H1 (cell line): ENCODE results near the gene CPD. TPM values are rescaled to one million over a fixed set of nuclear protein-coding genes. Genes with fewer than 3 reads are reported as not detected.

ENCODE experiments used
- CBX5 ChIP-seq: fragments of 300-800, 300-1000 bp; sonication (generic); IDR thresholded peaks from 2 replicates; pipeline ENCODE4 v1.7.1; 2016; ENCODE audit warnings: antibody characterized with exemption, low read length, low read depth
- CHD7 ChIP-seq: fragments of 300-600 bp; sonication (generic); IDR thresholded peaks from 2 replicates; pipeline ENCODE4 v1.7.1; 2012; ENCODE audit warnings: low read length, moderate library complexity, mild to moderate bottlenecking, inconsistent platforms; ENCODE audit not compliant: insufficient replicate concordance
- CTCF ChIP-seq, 3 experiments: IDR thresholded peaks; 1 replicate in 2 of 3; 2 replicates in 1 of 3; pipeline versions ENCODE4 v1.5.1 to v1.6.1; 2011; ENCODE audit warnings: low read length in 3 of 3, mild to moderate bottlenecking in 3 of 3, inconsistent platforms in 2 of 3, low read depth in 1 of 3, moderate library complexity in 1 of 3; ENCODE audit not compliant: insufficient read depth in 1 of 3; ENCODE audit errors: control extremely low read depth in 1 of 3
- POLR2AphosphoS5 ChIP-seq: IDR thresholded peaks from 2 replicates; pipeline ENCODE4 v1.6.1; 2011; ENCODE audit warnings: low read depth, low read length
- RXRA ChIP-seq: IDR thresholded peaks from 2 replicates; pipeline ENCODE4 v1.6.1; 2011; ENCODE audit warnings: low read depth, mild to moderate bottlenecking, low read length, moderate library complexity; ENCODE audit not compliant: insufficient read depth
- SP4 ChIP-seq: IDR thresholded peaks from 2 replicates; pipeline ENCODE4 v1.6.1; 2012; ENCODE audit warnings: low read length, inconsistent platforms
- TAF1 ChIP-seq: IDR thresholded peaks from 2 replicates; pipeline ENCODE4 v1.6.1; 2011; ENCODE audit warnings: mild to moderate bottlenecking, low read depth, low read length
- polyA plus RNA-seq, 7 experiments: library from polyadenylated mRNA; depleted of rRNA in 3 of 7; stranded (reverse) in 5 of 7; unstranded in 2 of 7; fragments of >200 nt in 5 of 7; fragments of 200-250 nt in 2 of 7; gene quantifications; 1 replicate in 5 of 7; 2 replicates in 1 of 7; 4 replicates in 1 of 7; pipeline versions ENCODE4 v1.2.1 to v1.2.3, GENCODE V29; 2011 to 2013; ENCODE audit warnings: missing spikeins in 2 of 7, mixed read lengths in 2 of 7
- total RNA-seq: library from RNA; stranded (reverse); fragmentation: NEBNext Ultra II Directional; extraction: Animal tissue kit (Norgen Biotek cat#: 25700); gene quantifications from 2 replicates; pipeline ENCODE4 v1.2.1, GENCODE V29; 2021

CPD gene
- total and polyA plus RNA-seq, 2 of the 8 experiments (the other 6 are each of a cell fraction or from before 2014, with no cell fraction given): 8.6 to 46.2 TPM

- TF ChIP-seq CHD7: no peak
- no peak for TF ChIP-seq CBX5
- TF ChIP-seq TAF1: no peak
- no peak for TF ChIP-seq POLR2AphosphoS5
- TF ChIP-seq RXRA: no peak
- TF ChIP-seq SP4: no peak
- no peak for TF ChIP-seq CTCF (IDR thresholded peaks at IDR 0.05; ENCODE audit: control extremely low read depth in 1 of 3, insufficient read depth in 1 of 3, low read depth in 1 of 3, low read length in 3 of 3)
These were observed 70.8 kb downstream of the CPD start (continued) for GRCh38 chr17:30449480-30449879.
